HG03442 (cell line): ENCODE results near the gene TRMU.

Experiments
- ATAC-seq: cut with Tn5 transposase; IDR thresholded peaks from one replicate; pipeline ENCODE4 v1.9.1; 2021; ENCODE audit warnings: mild to moderate bottlenecking, moderate library complexity; ENCODE audit not compliant: unreplicated experiment

Gene TRMU, protein sequence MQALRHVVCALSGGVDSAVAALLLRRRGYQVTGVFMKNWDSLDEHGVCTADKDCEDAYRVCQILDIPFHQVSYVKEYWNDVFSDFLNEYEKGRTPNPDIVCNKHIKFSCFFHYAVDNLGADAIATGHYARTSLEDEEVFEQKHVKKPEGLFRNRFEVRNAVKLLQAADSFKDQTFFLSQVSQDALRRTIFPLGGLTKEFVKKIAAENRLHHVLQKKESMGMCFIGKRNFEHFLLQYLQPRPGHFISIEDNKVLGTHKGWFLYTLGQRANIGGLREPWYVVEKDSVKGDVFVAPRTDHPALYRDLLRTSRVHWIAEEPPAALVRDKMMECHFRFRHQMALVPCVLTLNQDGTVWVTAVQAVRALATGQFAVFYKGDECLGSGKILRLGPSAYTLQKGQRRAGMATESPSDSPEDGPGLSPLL

GRCh38 chr22:46335201-46336118, at the start of gene TRMU:
TRMU (plus strand) TSS chr22:46335714; CDS start chr22:46335765, 51 bp downstream.
- peak; percentile 79 for ATAC-seq

GRCh38 chr22:46286006-46286405, 49.5 kb upstream of the TRMU start:
- no peak for ATAC-seq

DNA sequence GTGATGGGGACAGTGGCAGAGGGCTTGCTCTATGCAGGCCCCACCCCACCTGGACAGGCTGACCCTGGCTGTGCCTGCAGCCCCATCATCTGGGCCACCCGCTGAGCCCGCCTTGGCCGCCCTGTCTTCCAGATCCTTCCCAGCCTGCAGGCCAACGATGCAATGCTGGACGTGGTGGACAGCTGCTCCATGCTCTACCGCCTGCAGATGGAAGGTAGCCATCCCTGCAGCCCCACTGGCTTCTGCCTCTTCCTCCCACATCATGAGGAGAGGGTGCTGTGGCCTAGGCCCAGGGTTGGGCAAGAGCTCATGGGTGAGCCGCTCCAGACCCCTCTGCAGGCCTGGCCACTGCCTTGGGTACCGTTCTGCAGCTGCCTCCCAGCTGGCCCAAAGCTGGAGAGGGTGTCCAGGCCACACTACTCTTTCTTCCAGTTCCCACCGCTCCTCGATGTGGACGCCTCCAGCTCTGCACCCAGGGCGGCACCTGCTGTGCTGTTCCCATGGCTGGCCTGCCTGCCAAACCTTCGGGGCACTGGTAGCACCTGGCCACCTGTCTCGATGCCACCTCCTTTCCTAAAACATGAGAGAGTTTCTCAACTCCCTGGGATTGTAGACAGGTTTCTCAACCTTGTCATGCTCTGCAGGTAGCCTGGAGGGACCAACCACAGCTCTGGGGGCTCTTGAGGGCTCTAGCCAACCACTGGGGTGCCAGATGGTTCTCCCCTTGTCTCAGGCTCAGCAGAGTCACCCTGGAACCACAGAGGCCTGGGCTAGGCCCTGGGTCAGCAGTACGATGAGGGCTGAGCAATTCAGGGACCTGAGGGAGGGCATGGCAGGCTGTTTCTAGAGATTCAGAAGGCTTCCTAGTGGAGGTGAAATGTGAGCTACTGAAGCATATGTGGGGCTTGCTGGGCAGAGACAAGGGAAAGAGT, 48.3 kb upstream of the TRMU start:
- no peak for ATAC-seq

GRCh38 chr22:46287873-46288751, 47.4 kb upstream of the TRMU start:
- ATAC-seq, result no peak

DNA sequence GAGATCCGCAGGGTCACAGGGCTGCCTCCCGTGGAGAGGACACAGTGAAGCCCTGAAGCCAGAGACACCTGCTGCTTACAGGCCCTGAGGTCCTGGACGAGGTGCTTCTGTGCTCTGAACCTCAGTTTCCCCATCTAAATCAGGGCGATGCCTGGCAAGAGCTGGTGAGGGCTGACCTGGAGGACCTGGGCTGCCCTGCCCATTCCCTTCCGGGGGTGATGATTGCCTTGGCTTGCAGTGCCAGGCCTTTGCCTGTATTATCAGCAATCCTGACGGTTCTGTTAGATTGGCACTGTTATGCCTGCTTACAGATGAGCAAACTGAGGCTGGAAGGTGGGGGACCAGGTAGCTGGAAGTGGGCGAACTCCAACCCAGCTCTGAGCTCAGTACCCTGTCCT, 46.7 kb upstream of the TRMU start:
- no peak for ATAC-seq

- ATAC-seq, result no peak
Measured at GRCh38 chr22:46289244-46289891, 46.1 kb upstream of the TRMU start.

DNA sequence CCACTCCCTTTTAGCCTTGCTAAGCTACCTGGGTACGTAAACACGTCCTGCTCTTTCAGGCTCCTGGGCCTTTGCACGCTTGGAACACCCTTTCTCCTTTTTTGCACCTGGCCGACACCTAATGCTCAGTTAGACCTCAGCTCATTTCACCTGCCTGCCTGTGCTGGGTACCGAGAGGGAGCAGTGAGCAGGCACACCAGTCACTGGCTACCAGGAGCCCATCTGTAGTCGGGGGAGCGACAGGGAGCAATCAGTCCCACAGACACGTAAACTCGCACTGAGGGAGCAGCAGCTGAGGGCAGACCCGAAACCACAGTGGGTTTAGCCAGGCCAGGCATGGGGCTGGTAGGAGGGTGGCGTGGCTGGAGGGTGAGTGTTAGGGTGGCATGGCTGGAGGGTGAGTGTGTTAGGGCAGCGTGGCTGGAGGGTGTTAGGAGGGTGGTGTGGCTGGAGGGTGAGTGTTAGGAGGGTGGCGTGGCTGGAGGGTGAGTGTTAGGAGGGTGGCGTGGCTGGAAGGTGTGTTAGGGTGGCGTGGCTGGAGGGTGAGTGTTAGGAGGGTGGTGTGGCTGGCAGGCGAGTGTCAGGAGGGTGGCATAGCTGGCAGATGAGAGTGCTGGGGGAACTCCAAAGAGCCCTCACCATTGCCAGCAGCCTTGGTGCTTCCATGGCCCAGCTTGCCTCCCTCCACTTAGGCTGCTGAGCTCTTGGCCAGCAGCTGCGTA, 45.2 kb upstream of the TRMU start:
- ATAC-seq, result no peak

DNA sequence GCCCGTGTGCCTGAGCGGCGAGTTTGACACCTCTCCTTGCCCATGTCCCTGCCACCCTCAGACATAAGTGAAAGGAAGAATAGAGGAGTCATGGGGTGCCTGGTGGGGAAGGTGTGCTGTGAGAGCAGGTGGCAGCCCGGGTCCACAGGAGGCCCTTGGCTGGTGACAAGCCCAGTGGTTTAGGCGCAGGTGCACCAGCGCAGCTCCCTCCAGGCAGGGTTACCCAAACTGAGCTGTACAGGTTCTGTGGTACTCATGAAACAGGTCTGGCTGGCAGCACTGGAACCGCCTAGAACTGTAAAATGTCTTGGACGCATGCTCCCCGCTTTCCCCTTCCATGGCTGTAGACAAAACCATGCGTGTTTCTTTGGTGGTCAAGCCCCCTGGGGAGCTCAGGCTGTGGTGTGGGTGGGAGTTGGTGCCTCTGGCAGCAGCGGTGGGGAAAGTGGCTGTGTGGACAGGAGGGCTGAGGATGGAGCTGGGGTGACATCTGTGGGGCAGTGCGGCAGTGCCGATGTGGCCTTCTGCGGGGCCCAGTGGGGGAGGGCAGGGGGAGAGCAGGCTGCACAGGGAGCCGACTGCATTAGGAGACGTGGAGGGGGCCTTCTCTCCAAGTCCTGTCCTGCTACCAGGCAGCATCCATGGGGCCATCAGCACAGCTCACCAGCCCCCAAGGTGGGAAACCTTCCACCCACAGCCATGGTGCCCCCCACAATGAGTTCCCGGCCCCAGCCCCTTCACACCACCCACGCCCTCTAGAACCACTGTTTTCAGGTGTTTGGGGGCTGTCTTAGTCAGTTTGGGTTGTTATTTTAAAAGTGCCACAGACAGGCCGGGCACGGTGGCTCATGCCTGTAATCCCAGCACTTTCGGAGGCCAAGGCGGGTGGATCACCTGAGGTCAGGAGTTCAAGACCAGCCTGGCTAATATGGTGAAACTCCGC, 44.4 kb upstream of the TRMU start:
- ATAC-seq, result no peak

DNA sequence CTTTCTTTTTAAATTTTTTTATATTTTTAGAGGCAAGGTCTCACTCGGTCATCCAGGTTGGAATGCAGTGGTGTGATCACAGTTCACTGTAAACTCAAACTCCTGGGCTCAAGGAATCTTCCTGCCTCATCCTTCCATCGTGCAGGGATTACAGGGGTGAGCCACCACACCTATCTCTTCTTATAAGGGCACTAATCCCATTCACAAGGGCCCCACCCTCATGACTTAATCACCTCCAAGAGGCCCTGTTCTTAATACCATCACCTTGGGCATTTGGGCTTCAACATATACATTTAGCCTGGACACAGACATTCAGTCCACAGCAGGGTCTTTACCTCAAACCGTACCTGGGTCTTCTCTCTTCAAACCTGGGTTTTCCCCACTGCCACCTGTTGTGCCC, 43.3 kb upstream of the TRMU start:
- ATAC-seq, result no peak

GRCh38 chr22:46292732-46293131, 42.8 kb upstream of the TRMU start:
- no peak for ATAC-seq

- no peak for ATAC-seq
Measured at GRCh38 chr22:46293577-46294260, 41.8 kb upstream of the TRMU start.

DNA sequence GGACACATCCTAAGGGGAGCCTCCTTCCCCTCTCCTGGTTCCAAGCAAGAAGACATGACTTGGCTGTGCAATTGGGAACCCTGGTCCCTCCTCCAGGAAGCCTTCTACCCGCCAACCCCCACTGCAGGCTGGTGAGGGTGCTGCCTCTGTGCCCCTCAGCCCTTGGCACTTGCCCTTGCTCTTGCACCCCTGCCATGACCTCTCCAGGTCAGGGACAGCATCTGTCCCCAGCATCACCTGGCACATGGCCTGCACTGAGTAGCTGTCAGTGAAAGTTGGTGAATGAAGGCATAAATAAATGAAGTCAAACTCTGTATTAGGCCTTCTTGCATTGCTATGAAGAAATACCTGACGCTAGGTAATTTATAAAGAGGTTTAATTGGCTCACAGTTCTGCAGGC, 40.7 kb upstream of the TRMU start:
- ATAC-seq, result no peak

- no peak for ATAC-seq
Measured at GRCh38 chr22:46295277-46295971, 40.1 kb upstream of the TRMU start.

- ATAC-seq, result peak; percentile 89
Measured at GRCh38 chr22:46296257-46297150, 39.0 kb upstream of the TRMU start, which contains the start of gene GTSE1. GTSE1 (plus strand) TSS chr22:46296870; CDS start chr22:46297401, 531 bp downstream.

DNA sequence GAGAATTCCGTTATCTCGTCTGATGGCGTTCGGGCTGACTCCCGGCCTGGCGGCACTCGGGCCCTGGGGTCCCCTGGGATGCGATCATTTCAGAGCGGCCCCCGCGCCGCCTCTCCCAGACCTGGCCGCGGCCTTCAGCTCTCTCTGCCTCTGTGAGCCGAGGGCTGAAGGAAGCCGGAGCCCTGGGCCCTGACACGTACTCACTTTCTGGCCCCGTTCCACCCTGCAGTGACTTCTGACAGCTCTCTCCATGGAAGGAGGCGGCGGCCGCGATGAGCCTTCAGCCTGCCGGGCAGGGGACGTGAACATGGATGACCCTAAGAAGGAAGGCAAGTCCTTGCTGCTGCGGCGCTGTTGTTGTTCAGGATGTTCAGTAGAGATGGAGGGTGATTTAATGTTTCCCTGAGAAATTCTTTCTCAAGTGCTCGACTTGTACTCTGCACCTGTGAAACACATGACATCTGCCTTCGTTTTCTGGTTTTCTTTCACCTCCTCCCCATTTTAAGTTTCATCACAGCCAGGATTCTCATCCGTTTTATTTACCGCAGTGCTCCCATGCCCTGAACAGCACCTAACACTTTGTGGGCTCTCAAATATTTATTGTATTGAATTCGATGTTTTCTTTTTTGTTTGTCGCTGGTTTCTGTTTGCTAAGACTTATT, 38.2 kb upstream of the TRMU start:
- no peak for ATAC-seq
